ENCODE measurements around the gene BLTP2. TPM values are rescaled to one million over a fixed set of nuclear protein-coding genes. Genes with fewer than 3 reads are reported as not detected.

Gene BLTP2
- total RNA-seq, 1 donor from 2014 or later: 203 TPM

DNA sequence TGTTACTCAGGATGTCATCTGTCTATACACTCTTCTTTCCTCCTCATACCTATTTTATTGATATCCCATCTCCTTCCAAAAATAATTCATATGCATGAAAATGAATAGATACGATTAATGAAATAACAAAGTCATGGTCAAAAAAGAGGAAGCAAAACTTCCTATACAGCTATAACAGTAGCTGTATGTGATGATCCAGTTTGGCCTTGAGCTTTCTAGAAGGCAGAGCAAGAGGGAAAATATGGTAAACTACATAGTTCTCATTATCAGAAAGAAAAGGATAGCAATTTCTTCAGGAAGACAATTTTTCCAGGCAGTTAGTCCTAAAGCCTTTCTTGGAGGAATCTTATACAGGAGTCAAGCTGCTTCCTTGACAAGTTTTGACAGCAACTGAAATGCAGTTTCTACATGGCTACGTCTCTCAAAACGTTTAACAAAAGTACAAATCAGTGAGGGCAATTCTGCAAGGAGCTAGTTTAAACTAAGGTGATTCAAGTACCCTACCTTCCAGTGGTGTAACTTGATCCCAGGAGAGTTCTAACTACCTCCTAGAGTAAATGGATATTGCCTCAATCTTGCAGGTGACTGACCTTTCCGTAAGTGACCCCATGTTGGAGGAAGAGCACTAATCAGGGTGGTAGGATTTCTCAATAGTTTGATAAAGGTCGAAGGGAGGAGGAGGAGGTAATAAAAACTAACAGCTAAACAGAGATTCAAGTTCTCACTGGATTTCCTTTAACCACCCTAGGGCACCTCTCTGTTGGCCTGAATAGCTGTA, 47.2 kb downstream of the BLTP2 start:
- Mint-ChIP-seq H3K4me3 (ENCODE audit: unreplicated experiment) (peak overlapping the region; percentile 96), H3K9me3 (ENCODE audit: unreplicated experiment) (no peaks in the 10 kb centered on the region), H3K4me1 (ENCODE audit: unreplicated experiment) (peaks cover 16% of the 10 kb centered on the region), H3K27me3 (ENCODE audit: unreplicated experiment) (peaks cover 1% of the 10 kb centered on the region), H3K36me3 (ENCODE audit: low read depth, unreplicated experiment) (peaks cover 7% of the 10 kb centered on the region), H3K27ac (ENCODE audit: unreplicated experiment) (no peak overlapping the region)
- no peak for TF ChIP-seq CTCF (IDR thresholded peaks at IDR 0.05; ENCODE audit: unreplicated experiment)
- no peak for DNase-seq (ENCODE audit: low spot score)

Other genes starting within 250 kb of the BLTP2 start
- 5.3 TPM for gene SLC46A1, start 238.9 kb downstream of the BLTP2 start, total RNA-seq (ENCODE audit: unreplicated experiment)
- gene SLC13A2, start 171.5 kb downstream of the BLTP2 start, total RNA-seq (ENCODE audit: unreplicated experiment): not detected
- not detected for gene FOXN1, start 138.8 kb downstream of the BLTP2 start, total RNA-seq (ENCODE audit: unreplicated experiment)
- gene UNC119, start 92.5 kb downstream of the BLTP2 start, total RNA-seq (ENCODE audit: unreplicated experiment): 47.2 TPM
- 53.6 TPM for gene PIGS, start 73.6 kb downstream of the BLTP2 start, total RNA-seq (ENCODE audit: unreplicated experiment)
- 18.3 TPM for gene ALDOC, start 68.3 kb downstream of the BLTP2 start, total RNA-seq (ENCODE audit: unreplicated experiment)
- gene SPAG5, start 46.1 kb downstream of the BLTP2 start, total RNA-seq (ENCODE audit: unreplicated experiment): 28.5 TPM
- 25.1 TPM for gene RSKR, start 31.0 kb downstream of the BLTP2 start, total RNA-seq (ENCODE audit: unreplicated experiment)
- gene SDF2, start 16.7 kb upstream of the BLTP2 start, total RNA-seq (ENCODE audit: unreplicated experiment): 52.8 TPM
- gene SUPT6H, start 17.0 kb upstream of the BLTP2 start, total RNA-seq (ENCODE audit: unreplicated experiment): 87.4 TPM
- gene PROCA1, start 66.7 kb upstream of the BLTP2 start, total RNA-seq (ENCODE audit: unreplicated experiment): 12.0 TPM
- 72.0 TPM for gene RAB34, start 72.7 kb upstream of the BLTP2 start, total RNA-seq (ENCODE audit: unreplicated experiment)
- 1,525 TPM for gene RPL23A, start 74.8 kb upstream of the BLTP2 start, total RNA-seq (ENCODE audit: unreplicated experiment)
- gene TLCD1, start 81.1 kb upstream of the BLTP2 start, total RNA-seq (ENCODE audit: unreplicated experiment): 2.4 TPM
- 6.7 TPM for gene NEK8, start 83.6 kb upstream of the BLTP2 start, total RNA-seq (ENCODE audit: unreplicated experiment)
- gene TRAF4, start 98.9 kb upstream of the BLTP2 start, total RNA-seq (ENCODE audit: unreplicated experiment): 166 TPM
- 69.9 TPM for gene FAM222B, start 197.6 kb upstream of the BLTP2 start, total RNA-seq (ENCODE audit: unreplicated experiment)
- gene ERAL1, start 209.9 kb upstream of the BLTP2 start, total RNA-seq (ENCODE audit: unreplicated experiment): 61.1 TPM